ENCODE data around the gene OXTR.
A peak's percentile ranks its signal among the peaks of the same experiment; 100 is the strongest.

The OXTR gene

DNA sequence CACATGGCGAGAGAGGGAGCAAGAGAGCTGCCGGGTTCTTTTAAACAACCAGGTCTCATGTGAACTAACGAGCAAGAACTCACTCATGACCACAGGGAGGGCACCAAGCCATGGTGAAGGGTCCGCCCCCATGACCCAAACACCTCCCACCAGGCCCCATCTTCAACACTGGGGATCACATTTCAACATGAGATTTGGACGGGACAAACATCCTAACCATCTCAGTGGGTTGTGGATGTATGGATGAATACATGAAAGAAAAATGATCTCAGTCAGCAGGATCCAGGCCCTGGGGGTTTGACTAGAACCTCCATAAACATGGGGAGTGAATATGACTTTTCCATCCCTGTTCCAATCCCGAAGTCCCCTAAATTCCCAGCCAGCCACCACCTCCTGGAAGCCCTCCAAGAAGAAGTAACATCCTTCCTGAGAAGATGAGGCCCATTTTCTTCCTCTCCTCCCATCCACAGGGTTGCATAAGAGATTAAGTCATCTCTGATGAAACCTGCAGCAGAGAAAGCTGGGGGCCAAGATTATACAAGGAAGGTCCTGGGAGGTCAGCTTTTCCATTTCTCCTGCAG lies 26.3 kb downstream of the OXTR start:
- Mint-ChIP-seq H3K27ac (no peak overlapping the region), H3K27me3 (ENCODE audit: low read depth, poor library complexity) (peaks cover 7% of the 10 kb centered on the region), H3K4me3 (no peak overlapping the region), H3K36me3 (ENCODE audit: low read depth) (no peaks in the 10 kb centered on the region), H3K9me3 (no peaks in the 10 kb centered on the region), H3K4me1 (peaks cover 39% of the 10 kb centered on the region)
- TF ChIP-seq CTCF (IDR thresholded peaks at IDR 0.05) = no peak
- DNase-seq = no peak

DNA sequence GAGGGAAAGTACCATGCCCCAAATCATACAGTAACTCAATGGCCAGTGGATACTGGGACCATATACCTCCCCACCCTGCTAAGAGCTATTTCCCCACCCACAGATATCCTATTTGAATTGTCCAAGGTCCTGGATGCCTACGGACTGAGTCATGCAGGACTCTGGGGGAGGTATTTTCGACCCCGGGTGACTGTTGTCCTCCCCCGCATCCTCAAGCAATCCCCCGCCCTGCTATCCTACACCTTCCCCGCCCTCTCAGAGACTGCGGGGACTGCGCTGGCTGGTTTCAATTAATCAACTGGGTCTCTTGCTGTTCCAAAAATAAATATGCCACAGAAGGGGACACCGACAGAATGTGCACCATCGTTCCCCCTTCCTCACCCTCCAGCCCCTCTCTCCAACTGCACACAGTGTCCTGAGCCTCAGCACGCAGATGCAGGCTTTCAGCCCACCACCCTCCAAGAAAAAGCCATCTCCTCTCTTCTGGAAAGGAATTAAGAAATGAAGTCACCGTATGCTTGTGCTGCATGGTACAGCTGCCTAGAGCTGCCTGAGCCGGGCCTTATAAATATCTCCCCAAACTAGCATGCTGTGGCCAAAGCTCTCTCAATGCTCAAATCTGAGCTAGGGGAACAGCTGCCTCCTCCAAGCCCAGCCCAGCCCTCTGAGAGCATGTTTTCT lies 27.7 kb downstream of the OXTR start:
- no peaks in the 10 kb centered on the region for H3K9me3 Mint-ChIP-seq
- H3K27ac Mint-ChIP-seq = peak overlapping the region; percentile 49
- TF ChIP-seq CTCF (IDR thresholded peaks at IDR 0.05) = no peak
- H3K36me3 Mint-ChIP-seq (ENCODE audit: low read depth) = no peaks in the 10 kb centered on the region
- peak; percentile 68 for DNase-seq
- peak overlapping the region; percentile 24 for H3K4me3 Mint-ChIP-seq
- peaks cover 8% of the 10 kb centered on the region for H3K27me3 Mint-ChIP-seq (ENCODE audit: low read depth, poor library complexity)
- peaks cover 40% of the 10 kb centered on the region for H3K4me1 Mint-ChIP-seq

DNA sequence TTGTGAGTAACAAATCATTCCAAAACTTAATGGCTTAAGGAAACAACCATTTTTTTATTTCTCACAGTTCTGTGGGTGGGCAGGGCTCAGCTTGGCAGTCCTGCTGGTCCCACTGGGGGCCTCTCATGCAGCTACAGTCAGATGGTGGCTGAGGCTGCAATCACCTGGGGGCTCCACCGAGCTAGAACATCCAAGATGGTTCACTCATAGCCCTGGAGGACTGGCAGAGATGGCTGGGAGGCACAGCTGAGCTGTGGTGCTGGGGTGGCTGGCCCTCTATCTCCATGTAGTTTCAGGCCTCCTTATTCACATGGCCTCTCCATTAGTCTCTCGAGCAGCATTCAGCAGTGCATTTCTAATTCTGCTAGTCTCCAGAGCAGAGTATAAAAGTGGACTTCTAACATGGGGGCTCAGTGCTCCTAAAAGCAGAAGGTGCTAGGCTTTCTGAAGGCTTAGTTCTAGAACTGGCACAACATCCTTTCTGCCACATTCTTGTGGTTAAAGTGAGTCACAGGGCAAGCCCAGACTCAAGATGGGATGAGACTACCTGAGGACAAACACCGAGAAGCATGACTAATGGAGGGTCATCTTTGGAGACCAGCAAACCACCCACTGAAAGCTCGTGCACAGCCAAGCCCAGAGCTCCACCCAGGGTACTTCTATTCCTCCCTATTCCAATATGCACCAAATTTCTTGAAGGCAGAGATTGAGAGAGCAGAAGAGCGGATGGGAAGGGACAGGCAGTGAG lies 29.5 kb downstream of the OXTR start:
- H3K27ac Mint-ChIP-seq = no peak overlapping the region
- H3K4me3 Mint-ChIP-seq = no peak overlapping the region
- H3K27me3 Mint-ChIP-seq (ENCODE audit: low read depth, poor library complexity) = peaks cover 12% of the 10 kb centered on the region
- peaks cover 40% of the 10 kb centered on the region for H3K4me1 Mint-ChIP-seq
- no peaks in the 10 kb centered on the region for H3K36me3 Mint-ChIP-seq (ENCODE audit: low read depth)
- no peak for TF ChIP-seq CTCF (IDR thresholded peaks at IDR 0.05)
- no peaks in the 10 kb centered on the region for H3K9me3 Mint-ChIP-seq
- no peak for DNase-seq

GRCh38 chr3:8738639-8739038 lies 30.8 kb downstream of the OXTR start:
- no peak for DNase-seq
- TF ChIP-seq CTCF (IDR thresholded peaks at IDR 0.05) = no peak
- Mint-ChIP-seq H3K4me3 (no peak overlapping the region), H3K4me1 (peaks cover 49% of the 10 kb centered on the region), H3K27ac (no peak overlapping the region), H3K27me3 (ENCODE audit: low read depth, poor library complexity) (peaks cover 12% of the 10 kb centered on the region), H3K36me3 (ENCODE audit: low read depth) (no peaks in the 10 kb centered on the region), H3K9me3 (no peaks in the 10 kb centered on the region)

GRCh38 chr3:8737823-8738222 lies 31.6 kb downstream of the OXTR start:
- no peak overlapping the region for H3K27ac Mint-ChIP-seq
- no peak overlapping the region for H3K4me3 Mint-ChIP-seq
- peaks cover 51% of the 10 kb centered on the region for H3K4me1 Mint-ChIP-seq
- H3K36me3 Mint-ChIP-seq (ENCODE audit: low read depth) = no peaks in the 10 kb centered on the region
- TF ChIP-seq CTCF (IDR thresholded peaks at IDR 0.05) = no peak
- H3K9me3 Mint-ChIP-seq = no peaks in the 10 kb centered on the region
- DNase-seq = no peak
- peaks cover 12% of the 10 kb centered on the region for H3K27me3 Mint-ChIP-seq (ENCODE audit: low read depth, poor library complexity)

All from nephron progenitor cell (in vitro differentiated cells).